K562 (cell line): ENCODE results near the gene PSMB10. TPM values are rescaled to one million over a fixed set of nuclear protein-coding genes. Genes with fewer than 3 reads are reported as not detected.

ENCODE experiments used
- FOXK2 ChIP-seq, 2 experiments: fragments of 450-650 bp; IDR thresholded peaks in 1 of 2; conservative IDR thresholded peaks in 1 of 2; 2 replicates each; pipeline ENCODE4 v1.6.1; 2016; ENCODE audit warnings: low read depth in 2 of 2, mild to moderate bottlenecking in 1 of 2
- KDM5B ChIP-seq: fragments of 200-600 bp; sonication (generic); IDR thresholded peaks from 2 replicates; pipeline ENCODE4 v1.6.1; 2012; ENCODE audit warnings: low read depth, mild to moderate bottlenecking, moderate library complexity, low read length, control low read depth, inconsistent platforms; ENCODE audit not compliant: insufficient replicate concordance
- NFIX ChIP-seq: fragments of 250-450 bp; sonication (Bioruptor Pico); IDR thresholded peaks from 2 replicates; pipeline ENCODE4 v1.4.0; 2020; ENCODE audit warnings: low read depth, mild to moderate bottlenecking, moderate library complexity
- NUFIP1 ChIP-seq: fragments of 450-650 bp; IDR thresholded peaks from 2 replicates; pipeline ENCODE4 v1.6.1; 2018; ENCODE audit not compliant: partially characterized antibody
- POLR2G ChIP-seq: fragments of 200-400 bp; formaldehyde crosslinking; IDR thresholded peaks from 2 replicates; pipeline ENCODE4 v1.6.1; 2017; ENCODE audit warnings: low read depth, mild to moderate bottlenecking, antibody characterized with exemption, low read length, moderate library complexity
- RB1 ChIP-seq: fragments of 450-650 bp; IDR thresholded peaks from 2 replicates; pipeline ENCODE4 v1.6.1; 2017; ENCODE audit warnings: low read depth, mild to moderate bottlenecking
- ZNF224 ChIP-seq: sonication (generic); formaldehyde crosslinking; IDR thresholded peaks from 2 replicates; pipeline ENCODE4 v1.8.0; 2022; ENCODE audit warnings: mild to moderate bottlenecking, missing genetic modification reagents
- ZNF277 ChIP-seq: fragments of 250-450 bp; sonication (Bioruptor Pico); IDR thresholded peaks from 2 replicates; pipeline ENCODE4 v1.8.0; 2022; ENCODE audit warnings: inconsistent platforms, mild to moderate bottlenecking, moderate library complexity, borderline replicate concordance
- ZNF512 ChIP-seq: IDR thresholded peaks from 2 replicates; pipeline ENCODE4 v1.6.1; 2016; ENCODE audit warnings: missing genetic modification characterization, missing compliant biosample characterization
- polyA plus RNA-seq, 8 experiments: library from polyadenylated mRNA; depleted of rRNA in 4 of 8; stranded (reverse) in 5 of 8; unstranded in 3 of 8; fragments of >200 nt; fragmentation: Nextera tagmentation in 2 of 8; fragmentation: Illumina TruSeq in 1 of 8; extraction: Ambion mirVana in 2 of 8; extraction: Trizol in 1 of 8; gene quantifications; 2 replicates each; pipeline versions ENCODE4 v1.2.1 to v1.2.3, GENCODE V29; 2011 to 2014; ENCODE audit warnings: inconsistent platforms in 1 of 8, missing spikeins in 1 of 8
- total RNA-seq, 7 experiments: library from RNA; depleted of rRNA in 6 of 7; stranded (reverse); fragments of >200 nt in 6 of 7; fragmentation: Illumina TruSeq in 2 of 7; extraction: Trizol in 2 of 7; gene quantifications; 2 replicates each; pipeline versions ENCODE4 v1.2.1 to v1.2.3, GENCODE V29; 2011 to 2021; ENCODE audit warnings: low replicate concordance in 1 of 7
- TF ChIP-seq, protein P1 (sequence below): fragments of 450-650 bp; IDR thresholded peaks from 2 replicates; pipeline ENCODE4 v1.6.1; 2017; ENCODE audit warnings: antibody characterized with exemption, mild to moderate bottlenecking
- TF ChIP-seq, protein P2 (sequence below): fragments of 250-450 bp; sonication (Bioruptor Pico); IDR thresholded peaks from 2 replicates; pipeline ENCODE4 v1.8.0; 2021; ENCODE audit warnings: moderate library complexity, mild to moderate bottlenecking, inconsistent platforms
- TF ChIP-seq, protein P3 (sequence below): sonication (generic); formaldehyde crosslinking; IDR thresholded peaks from 2 replicates; pipeline ENCODE4 v1.8.1; 2023; ENCODE audit warnings: mild to moderate bottlenecking, missing genetic modification reagents

The PSMB10 gene
- total and polyA plus RNA-seq, 9 of the 15 experiments (the other 6 are each of a cell fraction or from before 2014, with no cell fraction given) = 11.7 to 105 (median 51.0) TPM

GRCh38 chr16:67969254-67970039 lies 32.8 kb upstream of the PSMB10 start (continued):
- TF ChIP-seq ZNF512 (tag) (0 out of 2 replicates have a peak, but pooled peaks have one; percentile 11), POLR2G (no peak), ZNF224 (CRISPR knock-in tag) (no peak), NFIX (no peak), RB1 (0 out of 2 replicates have a peak, but pooled peaks have one; percentile 3), KDM5B (no peak), ZNF277 (CRISPR knock-in tag) (no peak), FOXK2 (conservative IDR thresholded peaks at IDR 0.05 in 1 of 2, IDR thresholded peaks at IDR 0.05 in 1 of 2; ENCODE audit: low read depth in 2 of 2) (0 out of 4 replicates have a peak, but pooled peaks of 1 of the 2 experiments have one; percentile 7), NUFIP1 (no peak)
- TF ChIP-seq, protein P1, sequence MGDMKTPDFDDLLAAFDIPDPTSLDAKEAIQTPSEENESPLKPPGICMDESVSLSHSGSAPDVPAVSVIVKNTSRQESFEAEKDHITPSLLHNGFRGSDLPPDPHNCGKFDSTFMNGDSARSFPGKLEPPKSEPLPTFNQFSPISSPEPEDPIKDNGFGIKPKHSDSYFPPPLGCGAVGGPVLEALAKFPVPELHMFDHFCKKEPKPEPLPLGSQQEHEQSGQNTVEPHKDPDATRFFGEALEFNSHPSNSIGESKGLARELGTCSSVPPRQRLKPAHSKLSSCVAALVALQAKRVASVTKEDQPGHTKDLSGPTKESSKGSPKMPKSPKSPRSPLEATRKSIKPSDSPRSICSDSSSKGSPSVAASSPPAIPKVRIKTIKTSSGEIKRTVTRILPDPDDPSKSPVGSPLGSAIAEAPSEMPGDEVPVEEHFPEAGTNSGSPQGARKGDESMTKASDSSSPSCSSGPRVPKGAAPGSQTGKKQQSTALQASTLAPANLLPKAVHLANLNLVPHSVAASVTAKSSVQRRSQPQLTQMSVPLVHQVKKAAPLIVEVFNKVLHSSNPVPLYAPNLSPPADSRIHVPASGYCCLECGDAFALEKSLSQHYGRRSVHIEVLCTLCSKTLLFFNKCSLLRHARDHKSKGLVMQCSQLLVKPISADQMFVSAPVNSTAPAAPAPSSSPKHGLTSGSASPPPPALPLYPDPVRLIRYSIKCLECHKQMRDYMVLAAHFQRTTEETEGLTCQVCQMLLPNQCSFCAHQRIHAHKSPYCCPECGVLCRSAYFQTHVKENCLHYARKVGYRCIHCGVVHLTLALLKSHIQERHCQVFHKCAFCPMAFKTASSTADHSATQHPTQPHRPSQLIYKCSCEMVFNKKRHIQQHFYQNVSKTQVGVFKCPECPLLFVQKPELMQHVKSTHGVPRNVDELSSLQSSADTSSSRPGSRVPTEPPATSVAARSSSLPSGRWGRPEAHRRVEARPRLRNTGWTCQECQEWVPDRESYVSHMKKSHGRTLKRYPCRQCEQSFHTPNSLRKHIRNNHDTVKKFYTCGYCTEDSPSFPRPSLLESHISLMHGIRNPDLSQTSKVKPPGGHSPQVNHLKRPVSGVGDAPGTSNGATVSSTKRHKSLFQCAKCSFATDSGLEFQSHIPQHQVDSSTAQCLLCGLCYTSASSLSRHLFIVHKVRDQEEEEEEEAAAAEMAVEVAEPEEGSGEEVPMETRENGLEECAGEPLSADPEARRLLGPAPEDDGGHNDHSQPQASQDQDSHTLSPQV = peak; percentile 35; the same call in 1 of the 2 replicates
- TF ChIP-seq, protein P2, sequence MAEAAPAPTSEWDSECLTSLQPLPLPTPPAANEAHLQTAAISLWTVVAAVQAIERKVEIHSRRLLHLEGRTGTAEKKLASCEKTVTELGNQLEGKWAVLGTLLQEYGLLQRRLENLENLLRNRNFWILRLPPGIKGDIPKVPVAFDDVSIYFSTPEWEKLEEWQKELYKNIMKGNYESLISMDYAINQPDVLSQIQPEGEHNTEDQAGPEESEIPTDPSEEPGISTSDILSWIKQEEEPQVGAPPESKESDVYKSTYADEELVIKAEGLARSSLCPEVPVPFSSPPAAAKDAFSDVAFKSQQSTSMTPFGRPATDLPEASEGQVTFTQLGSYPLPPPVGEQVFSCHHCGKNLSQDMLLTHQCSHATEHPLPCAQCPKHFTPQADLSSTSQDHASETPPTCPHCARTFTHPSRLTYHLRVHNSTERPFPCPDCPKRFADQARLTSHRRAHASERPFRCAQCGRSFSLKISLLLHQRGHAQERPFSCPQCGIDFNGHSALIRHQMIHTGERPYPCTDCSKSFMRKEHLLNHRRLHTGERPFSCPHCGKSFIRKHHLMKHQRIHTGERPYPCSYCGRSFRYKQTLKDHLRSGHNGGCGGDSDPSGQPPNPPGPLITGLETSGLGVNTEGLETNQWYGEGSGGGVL (CRISPR knock-in tag) = no peak
- TF ChIP-seq, protein P3, sequence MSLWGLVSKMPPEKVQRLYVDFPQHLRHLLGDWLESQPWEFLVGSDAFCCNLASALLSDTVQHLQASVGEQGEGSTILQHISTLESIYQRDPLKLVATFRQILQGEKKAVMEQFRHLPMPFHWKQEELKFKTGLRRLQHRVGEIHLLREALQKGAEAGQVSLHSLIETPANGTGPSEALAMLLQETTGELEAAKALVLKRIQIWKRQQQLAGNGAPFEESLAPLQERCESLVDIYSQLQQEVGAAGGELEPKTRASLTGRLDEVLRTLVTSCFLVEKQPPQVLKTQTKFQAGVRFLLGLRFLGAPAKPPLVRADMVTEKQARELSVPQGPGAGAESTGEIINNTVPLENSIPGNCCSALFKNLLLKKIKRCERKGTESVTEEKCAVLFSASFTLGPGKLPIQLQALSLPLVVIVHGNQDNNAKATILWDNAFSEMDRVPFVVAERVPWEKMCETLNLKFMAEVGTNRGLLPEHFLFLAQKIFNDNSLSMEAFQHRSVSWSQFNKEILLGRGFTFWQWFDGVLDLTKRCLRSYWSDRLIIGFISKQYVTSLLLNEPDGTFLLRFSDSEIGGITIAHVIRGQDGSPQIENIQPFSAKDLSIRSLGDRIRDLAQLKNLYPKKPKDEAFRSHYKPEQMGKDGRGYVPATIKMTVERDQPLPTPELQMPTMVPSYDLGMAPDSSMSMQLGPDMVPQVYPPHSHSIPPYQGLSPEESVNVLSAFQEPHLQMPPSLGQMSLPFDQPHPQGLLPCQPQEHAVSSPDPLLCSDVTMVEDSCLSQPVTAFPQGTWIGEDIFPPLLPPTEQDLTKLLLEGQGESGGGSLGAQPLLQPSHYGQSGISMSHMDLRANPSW = no peak
